ENCODE data around the gene DNAH1.
A peak's percentile ranks its signal among the peaks of the same experiment; 100 is the strongest.

Gene DNAH1

GRCh38 chr3:52434491-52435115, 118.5 kb downstream of the DNAH1 start:
- Histone ChIP-seq H3K36me3 (no peaks in the 10 kb centered on the region), H3K27me3 (peaks cover 27% of the 10 kb centered on the region; the same call in 1 of the 2 replicates), H3K4me3 (peak overlapping the region; percentile 38), H3K27ac (peak overlapping the region; percentile 35; the same call in 1 of the 2 replicates), H3K4me2 (peak overlapping the region; percentile 92), H3K9ac (no peak overlapping the region), H3K4me1 (peaks cover 58% of the 10 kb centered on the region), H4K20me1 (peaks cover 27% of the 10 kb centered on the region), H3K9me3 (no peaks in the 10 kb centered on the region)
- TF ChIP-seq Cebpa-rat (IDR thresholded peaks at IDR 0.05) = no peak

- Histone ChIP-seq H3K4me3 (peak overlapping the region; percentile 38), H3K36me3 (no peaks in the 10 kb centered on the region), H3K9ac (peak overlapping the region; percentile 13; the same call in 1 of the 2 replicates), H3K9me3 (no peaks in the 10 kb centered on the region), H3K4me2 (peak overlapping the region; percentile 92), H3K4me1 (peaks cover 58% of the 10 kb centered on the region), H3K27me3 (peaks cover 30% of the 10 kb centered on the region; the same call in 1 of the 2 replicates), H3K27ac (peak overlapping the region; percentile 35; the same call in 1 of the 2 replicates), H4K20me1 (peaks cover 29% of the 10 kb centered on the region)
- TF ChIP-seq Cebpa-rat (IDR thresholded peaks at IDR 0.05) = no peak
These were observed 119.4 kb downstream of the DNAH1 start for GRCh38 chr3:52435246-52436101.

GRCh38 chr3:52436500-52437149, 120.5 kb downstream of the DNAH1 start:
- H4K20me1 ChIP-seq = peaks cover 40% of the 10 kb centered on the region

GRCh38 chr3:52437326-52438103, 121.4 kb downstream of the DNAH1 start:
- H3K4me1 ChIP-seq = peaks cover 55% of the 10 kb centered on the region
- no peak overlapping the region for H3K4me3 ChIP-seq
- peaks cover 43% of the 10 kb centered on the region for H3K27me3 ChIP-seq
- TF ChIP-seq Cebpa-rat (IDR thresholded peaks at IDR 0.05) = no peak
- no peak overlapping the region for H3K27ac ChIP-seq
- no peak overlapping the region; the same call in 1 of the 2 replicates for H3K9ac ChIP-seq
- no peaks in the 10 kb centered on the region for H3K9me3 ChIP-seq
- peak overlapping the region; percentile 92 for H3K4me2 ChIP-seq
- H3K36me3 ChIP-seq = no peaks in the 10 kb centered on the region
- peaks cover 49% of the 10 kb centered on the region for H4K20me1 ChIP-seq

More at GRCh38 chr3:52436500-52437149, 120.5 kb downstream of the DNAH1 start:
- peaks cover 56% of the 10 kb centered on the region for H3K4me1 ChIP-seq
- peak overlapping the region; percentile 92 for H3K4me2 ChIP-seq
- no peak overlapping the region for H3K27ac ChIP-seq
- no peaks in the 10 kb centered on the region for H3K9me3 ChIP-seq
- TF ChIP-seq Cebpa-rat (IDR thresholded peaks at IDR 0.05) = peak; percentile 58; the same call in 1 of the 2 replicates
- peaks cover 34% of the 10 kb centered on the region; the same call in 1 of the 2 replicates for H3K27me3 ChIP-seq
- H3K9ac ChIP-seq = no peak overlapping the region
- H3K4me3 ChIP-seq = no peak overlapping the region
- H3K36me3 ChIP-seq = no peaks in the 10 kb centered on the region

GRCh38 chr3:52438104-52438376, 121.9 kb downstream of the DNAH1 start:
- Histone ChIP-seq H3K4me3 (no peak overlapping the region), H3K4me2 (no peak overlapping the region; the same call in 1 of the 2 replicates), H3K4me1 (peaks cover 60% of the 10 kb centered on the region), H4K20me1 (peaks cover 55% of the 10 kb centered on the region), H3K27ac (no peak overlapping the region), H3K9ac (no peak overlapping the region), H3K9me3 (no peaks in the 10 kb centered on the region), H3K36me3 (no peaks in the 10 kb centered on the region), H3K27me3 (peaks cover 48% of the 10 kb centered on the region)
- no peak for TF ChIP-seq Cebpa-rat (IDR thresholded peaks at IDR 0.05)

GRCh38 chr3:52438579-52439425, 122.7 kb downstream of the DNAH1 start:
- Histone ChIP-seq H3K4me1 (peaks cover 61% of the 10 kb centered on the region), H4K20me1 (peaks cover 62% of the 10 kb centered on the region), H3K36me3 (no peaks in the 10 kb centered on the region), H3K9ac (no peak overlapping the region), H3K27me3 (peaks cover 47% of the 10 kb centered on the region), H3K4me2 (no peak overlapping the region), H3K27ac (no peak overlapping the region), H3K4me3 (no peak overlapping the region), H3K9me3 (no peaks in the 10 kb centered on the region)
- TF ChIP-seq Cebpa-rat (IDR thresholded peaks at IDR 0.05) = no peak

GRCh38 chr3:52439426-52440248, 123.5 kb downstream of the DNAH1 start:
- H3K9ac ChIP-seq = no peak overlapping the region
- peaks cover 61% of the 10 kb centered on the region for H3K4me1 ChIP-seq
- no peak overlapping the region for H3K27ac ChIP-seq
- no peak for TF ChIP-seq Cebpa-rat (IDR thresholded peaks at IDR 0.05)
- no peak overlapping the region for H3K4me2 ChIP-seq
- no peaks in the 10 kb centered on the region for H3K36me3 ChIP-seq
- H3K27me3 ChIP-seq = peaks cover 45% of the 10 kb centered on the region
- H3K4me3 ChIP-seq = no peak overlapping the region
- peaks cover 70% of the 10 kb centered on the region for H4K20me1 ChIP-seq
- H3K9me3 ChIP-seq = no peaks in the 10 kb centered on the region

GRCh38 chr3:52440249-52440551, 124.1 kb downstream of the DNAH1 start:
- no peak overlapping the region for H3K4me2 ChIP-seq
- peaks cover 48% of the 10 kb centered on the region for H3K27me3 ChIP-seq
- no peaks in the 10 kb centered on the region for H3K36me3 ChIP-seq
- peaks cover 61% of the 10 kb centered on the region for H3K4me1 ChIP-seq
- H3K4me3 ChIP-seq = no peak overlapping the region
- peaks cover 76% of the 10 kb centered on the region for H4K20me1 ChIP-seq
- H3K9ac ChIP-seq = no peak overlapping the region
- H3K27ac ChIP-seq = no peak overlapping the region
- no peak for TF ChIP-seq Cebpa-rat (IDR thresholded peaks at IDR 0.05)
- H3K9me3 ChIP-seq = no peaks in the 10 kb centered on the region
